HG03378 (cell line): ENCODE data around the gene EEF1A1.
"Not testable (repeated sequence)": the region's sequence is repeated elsewhere in the genome, so short reads cannot be mapped to it uniquely, and the experiment has no call there.

Experiments used
- ATAC-seq: cut with Tn5 transposase; IDR thresholded peaks from one replicate; pipeline ENCODE4 v1.9.1; 2021; ENCODE audit warnings: mild to moderate bottlenecking, moderate library complexity; ENCODE audit not compliant: unreplicated experiment

EEF1A1 gene

DNA sequence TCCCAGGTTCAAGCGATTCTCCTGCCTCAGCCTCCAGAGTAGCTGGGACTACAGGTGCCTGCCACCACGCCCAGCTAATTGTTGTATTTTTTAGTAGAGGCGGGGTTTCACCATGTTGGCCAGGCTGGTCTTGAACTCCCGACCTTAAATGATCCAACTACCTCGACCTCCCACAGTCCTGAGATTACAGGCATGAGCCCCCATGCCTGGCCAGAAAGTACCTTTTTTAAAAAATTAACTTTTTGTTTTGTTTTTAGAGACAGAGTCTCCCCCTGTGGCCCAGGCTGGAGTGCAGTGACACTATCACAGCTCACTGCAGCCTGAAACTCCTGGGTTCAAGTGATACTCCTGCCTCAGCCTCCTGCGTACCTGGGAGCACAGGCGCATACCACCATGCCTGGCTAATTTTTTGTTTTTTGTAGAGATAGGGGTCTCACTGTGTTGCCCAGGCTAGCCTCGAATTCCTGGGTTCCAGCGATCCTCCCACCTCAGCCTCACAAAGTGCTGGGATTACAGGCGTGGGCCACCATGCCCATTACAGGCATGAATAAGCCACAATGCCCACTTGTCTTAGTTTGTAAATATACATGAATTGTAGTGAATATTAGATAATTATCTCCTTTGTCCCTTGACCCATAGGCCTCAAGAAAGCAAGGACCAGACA is 17.4 kb upstream of the EEF1A1 start:
- peak; percentile 28 for ATAC-seq

DNA sequence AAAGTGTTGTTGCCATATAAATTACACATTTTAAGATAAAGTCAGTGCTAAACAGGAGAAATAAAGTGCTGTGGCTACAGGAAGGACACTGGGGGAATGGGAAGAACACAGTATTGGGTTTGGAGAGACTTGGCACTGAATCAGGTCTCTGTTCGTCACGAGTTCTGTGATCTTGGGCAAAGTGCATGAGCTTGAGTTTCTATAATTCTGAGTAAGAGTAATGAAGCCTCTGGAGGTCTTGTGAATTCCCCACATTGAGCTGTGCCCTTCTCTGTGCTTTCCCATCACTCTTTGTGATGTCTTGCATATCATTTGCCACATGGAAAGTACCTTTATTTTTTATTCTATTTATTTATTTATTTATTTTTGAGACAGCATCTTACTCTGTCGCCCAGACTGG is 16.8 kb upstream of the EEF1A1 start:
- ATAC-seq = peak; percentile 73

DNA sequence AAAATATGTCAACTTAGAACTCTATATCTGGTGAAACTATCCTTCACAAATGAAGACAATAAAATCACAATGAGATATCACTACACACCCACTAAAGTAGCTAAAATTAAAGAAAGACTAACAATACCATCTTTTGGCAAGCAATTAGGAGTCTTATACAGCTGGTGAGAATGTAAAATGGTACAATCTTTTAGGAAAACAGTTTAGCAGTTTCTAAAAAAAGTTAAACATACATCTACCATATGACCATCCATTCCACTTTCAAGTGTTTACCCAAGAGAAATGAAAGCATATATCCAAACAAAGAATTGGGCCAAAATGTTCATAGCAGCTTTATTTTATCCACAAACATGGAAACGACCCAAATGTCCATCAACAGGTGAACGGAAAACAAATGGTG is 13.8 kb upstream of the EEF1A1 start:
- no peak for ATAC-seq

DNA sequence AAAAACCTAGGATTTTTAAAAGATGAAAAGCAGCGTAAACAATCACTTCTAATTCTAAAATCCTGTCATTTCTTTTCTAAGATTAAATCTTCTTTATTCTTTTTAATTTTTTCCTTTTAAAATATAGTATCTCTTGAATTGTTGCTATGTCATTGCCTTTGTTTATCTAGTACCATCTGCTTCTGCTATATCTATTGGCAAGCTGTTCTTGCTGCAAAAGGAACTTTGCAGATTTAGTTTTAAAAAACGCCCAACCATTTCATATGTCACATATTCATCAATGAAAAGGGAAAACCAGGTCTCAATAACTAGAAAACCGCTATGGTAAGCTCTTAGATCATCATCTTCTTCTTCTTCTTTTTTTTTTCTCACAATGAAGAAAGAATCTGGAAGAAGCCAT is 11.5 kb upstream of the EEF1A1 start:
- ATAC-seq = no peak

DNA sequence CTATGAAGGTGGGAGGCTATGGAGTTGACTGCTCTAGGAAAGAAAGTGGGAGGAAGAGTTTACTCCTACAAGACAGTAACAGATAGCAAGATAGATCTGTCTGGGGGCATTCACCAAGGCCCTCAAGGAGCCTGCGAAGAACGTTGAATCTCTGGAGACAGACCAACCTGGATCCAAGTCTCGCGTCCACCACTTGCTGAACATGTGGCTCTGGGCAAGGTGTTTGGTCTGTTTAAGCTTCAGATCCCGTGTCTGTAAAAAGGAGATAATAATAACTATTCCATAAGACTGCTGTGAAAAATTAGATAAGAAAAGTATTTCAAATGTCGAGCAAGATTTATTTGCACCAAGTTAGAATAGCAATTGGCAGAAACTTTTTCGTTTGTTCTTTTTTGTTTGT is 8.1 kb upstream of the EEF1A1 start:
- no peak for ATAC-seq

DNA sequence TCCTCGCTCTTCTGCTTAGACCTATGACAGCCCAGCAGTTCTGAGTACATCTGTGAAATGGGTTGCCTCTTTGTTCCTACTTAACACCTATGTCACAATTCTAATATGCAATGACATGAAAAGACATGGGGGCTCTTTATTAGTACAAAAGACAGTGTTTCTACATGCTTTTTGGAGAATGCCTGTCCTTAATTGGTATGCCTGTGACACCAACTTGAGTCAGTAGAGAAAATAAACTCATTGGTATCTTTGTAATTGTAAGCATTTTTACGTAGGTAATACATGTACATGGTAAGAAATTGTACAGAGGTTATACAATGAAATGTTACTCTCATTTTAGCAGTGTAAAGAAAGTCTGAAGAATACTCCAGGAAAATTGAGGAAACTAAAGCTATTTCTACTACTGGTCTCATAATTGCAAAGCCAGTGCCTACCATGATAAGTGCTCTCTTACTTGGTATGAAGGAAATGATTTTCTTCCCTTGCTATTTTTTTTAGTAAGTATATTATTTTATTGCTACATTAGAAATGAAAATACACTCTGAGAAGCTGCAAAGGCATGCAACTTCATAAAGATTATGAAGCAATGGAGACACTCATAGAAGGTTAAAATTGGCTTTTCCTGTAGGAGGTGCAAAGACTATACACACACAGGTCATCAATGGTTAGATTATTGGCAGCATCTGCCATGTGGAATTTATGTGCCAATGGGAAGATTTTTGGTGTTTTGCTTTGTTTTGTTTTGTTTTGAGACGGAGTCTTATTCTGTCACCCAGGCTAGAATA is 4.9 kb upstream of the EEF1A1 start:
- no peak for ATAC-seq

DNA sequence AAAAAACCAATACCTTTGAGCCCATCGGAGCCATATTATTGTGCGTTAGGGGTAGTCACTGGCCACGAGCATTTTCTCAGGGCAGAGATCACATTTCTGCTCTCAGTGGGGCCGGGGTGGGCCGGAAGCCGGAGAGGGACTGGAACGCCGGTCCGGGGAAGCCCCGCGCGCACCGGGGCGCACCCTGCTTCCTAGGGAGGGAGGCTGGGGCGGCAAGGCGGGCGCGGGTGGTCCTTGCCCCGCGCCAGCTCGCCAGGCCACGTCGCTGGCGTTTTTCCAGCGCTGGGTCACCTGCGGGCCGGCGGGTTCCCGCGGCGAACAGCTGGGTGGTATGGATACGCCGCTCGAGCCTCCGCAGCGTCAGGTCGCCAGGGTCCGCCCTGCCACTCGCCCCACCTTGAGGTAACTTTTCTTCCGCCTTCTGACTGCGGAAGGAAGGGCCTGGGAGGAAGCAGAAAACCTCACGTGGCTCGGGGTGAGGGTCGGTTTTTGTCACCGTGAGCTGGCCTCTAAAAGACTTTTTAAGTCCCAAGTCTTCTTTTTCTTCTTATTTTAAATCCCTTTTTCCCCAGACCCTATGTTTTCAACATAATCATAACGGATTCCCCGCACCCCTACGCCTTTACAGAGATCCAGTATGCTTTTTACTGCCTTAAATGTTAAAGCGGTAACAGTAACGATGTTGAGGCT is 2.7 kb upstream of the EEF1A1 start:
- peak; percentile 46 for ATAC-seq

DNA sequence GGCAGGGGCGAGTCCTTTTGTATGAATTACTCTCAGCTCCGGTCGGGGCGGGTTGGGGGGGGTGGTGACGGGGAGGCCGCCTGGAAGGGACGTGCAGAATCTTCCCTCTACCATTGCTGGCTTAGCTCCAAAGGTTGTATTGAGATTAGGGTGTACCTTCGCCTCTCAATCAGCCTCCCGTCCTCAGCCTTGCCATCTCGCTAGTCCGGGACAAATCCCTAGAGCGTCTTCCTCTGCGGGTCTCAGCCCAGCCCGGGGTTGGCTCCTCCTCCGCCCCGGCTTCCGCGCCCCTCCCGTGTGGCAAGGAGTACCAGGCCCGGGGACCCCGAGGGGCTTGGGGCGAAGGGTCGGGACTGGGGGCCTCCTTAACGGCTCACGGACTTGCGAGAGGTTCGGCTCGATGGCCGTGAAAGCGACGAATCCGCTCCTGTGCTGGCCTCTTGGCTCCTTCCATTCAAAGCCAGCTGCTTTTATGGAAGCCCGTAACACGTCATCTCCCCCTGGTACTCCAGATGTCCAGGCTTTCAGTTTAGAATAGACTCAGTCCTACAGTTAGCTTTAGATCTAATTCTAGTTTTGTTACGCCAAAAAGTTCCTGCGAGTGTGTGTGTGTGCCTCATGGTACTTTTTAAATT is 636 bp upstream of the EEF1A1 start:
- ATAC-seq = peak; percentile 32

DNA sequence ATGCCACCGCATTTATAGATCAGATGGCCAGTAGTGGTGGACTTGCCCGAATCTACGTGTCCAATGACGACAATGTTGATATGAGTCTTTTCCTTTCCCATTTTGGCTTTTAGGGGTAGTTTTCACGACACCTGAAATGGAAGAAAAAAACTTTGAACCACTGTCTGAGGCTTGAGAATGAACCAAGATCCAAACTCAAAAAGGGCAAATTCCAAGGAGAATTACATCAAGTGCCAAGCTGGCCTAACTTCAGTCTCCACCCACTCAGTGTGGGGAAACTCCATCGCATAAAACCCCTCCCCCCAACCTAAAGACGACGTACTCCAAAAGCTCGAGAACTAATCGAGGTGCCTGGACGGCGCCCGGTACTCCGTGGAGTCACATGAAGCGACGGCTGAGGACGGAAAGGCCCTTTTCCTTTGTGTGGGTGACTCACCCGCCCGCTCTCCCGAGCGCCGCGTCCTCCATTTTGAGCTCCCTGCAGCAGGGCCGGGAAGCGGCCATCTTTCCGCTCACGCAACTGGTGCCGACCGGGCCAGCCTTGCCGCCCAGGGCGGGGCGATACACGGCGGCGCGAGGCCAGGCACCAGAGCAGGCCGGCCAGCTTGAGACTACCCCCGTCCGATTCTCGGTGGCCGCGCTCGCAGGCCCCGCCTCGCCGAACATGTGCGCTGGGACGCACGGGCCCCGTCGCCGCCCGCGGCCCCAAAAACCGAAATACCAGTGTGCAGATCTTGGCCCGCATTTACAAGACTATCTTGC is 725 bp downstream of the EEF1A1 start:
- ATAC-seq = no peak

DNA sequence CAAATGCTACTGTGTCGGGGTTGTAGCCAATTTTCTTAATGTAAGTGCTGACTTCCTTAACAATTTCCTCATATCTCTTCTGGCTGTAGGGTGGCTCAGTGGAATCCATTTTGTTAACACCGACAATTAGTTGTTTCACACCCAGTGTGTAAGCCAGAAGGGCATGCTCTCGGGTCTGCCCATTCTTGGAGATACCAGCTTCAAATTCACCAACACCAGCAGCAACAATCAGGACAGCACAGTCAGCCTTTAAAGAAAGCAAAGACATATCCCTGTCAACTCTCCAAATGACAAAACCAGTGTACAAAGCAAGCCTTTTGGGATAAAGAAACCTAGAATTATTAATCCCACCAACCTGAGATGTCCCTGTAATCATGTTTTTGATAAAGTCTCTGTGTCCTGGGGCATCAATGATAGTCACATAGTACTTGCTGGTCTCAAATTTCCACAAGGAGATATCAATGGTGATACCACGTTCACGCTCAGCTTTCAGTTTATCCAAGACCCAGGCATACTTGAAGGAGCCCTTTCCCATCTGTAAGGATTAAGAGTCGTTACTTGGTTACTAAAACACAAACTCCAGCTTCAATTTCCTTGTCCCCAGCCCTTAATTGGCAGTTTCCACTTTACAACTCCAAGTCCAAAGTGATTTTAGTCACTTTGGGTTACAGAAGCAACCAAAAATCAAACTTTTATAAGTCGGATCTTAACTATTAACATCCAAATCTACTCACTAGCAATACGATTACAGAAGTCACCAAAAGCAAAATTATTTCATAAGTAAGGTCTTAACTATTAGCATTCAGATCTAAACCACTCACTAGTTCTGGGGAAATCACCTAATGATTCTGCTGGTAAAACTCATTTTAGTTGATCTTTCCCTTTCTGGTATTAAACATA is 1.6 kb downstream of the EEF1A1 start:
- ATAC-seq = not testable (repeated sequence)

DNA sequence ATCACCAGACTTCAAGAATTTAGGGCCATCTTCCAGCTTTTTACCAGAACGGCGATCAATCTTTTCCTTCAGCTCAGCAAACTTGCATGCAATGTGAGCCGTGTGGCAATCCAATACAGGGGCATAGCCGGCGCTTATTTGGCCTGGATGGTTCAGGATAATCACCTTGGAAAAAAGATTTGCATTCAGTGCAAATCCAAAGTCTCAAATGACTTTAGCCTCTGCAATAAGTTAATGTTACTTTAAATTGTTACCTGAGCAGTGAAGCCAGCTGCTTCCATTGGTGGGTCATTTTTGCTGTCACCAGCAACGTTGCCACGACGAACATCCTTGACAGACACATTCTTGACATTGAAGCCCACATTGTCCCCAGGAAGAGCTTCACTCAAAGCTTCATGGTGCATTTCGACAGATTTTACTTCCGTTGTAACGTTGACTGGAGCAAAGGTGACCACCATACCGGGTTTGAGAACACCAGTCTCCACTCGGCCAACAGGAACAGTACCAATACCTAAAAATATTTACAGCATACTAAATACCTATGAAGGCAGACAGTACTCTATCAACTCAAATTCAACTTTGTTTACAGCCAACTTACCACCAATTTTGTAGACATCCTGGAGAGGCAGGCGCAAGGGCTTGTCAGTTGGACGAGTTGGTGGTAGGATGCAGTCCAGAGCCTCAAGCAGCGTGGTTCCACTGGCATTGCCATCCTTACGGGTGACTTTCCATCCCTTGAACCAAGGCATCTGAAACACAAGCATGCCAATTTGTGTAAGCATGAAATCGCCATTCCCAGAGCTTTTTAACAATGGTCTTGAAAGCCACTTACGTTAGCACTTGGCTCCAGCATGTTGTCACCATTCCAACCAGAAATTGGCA is 2.5 kb downstream of the EEF1A1 start:
- not testable (repeated sequence) for ATAC-seq

DNA sequence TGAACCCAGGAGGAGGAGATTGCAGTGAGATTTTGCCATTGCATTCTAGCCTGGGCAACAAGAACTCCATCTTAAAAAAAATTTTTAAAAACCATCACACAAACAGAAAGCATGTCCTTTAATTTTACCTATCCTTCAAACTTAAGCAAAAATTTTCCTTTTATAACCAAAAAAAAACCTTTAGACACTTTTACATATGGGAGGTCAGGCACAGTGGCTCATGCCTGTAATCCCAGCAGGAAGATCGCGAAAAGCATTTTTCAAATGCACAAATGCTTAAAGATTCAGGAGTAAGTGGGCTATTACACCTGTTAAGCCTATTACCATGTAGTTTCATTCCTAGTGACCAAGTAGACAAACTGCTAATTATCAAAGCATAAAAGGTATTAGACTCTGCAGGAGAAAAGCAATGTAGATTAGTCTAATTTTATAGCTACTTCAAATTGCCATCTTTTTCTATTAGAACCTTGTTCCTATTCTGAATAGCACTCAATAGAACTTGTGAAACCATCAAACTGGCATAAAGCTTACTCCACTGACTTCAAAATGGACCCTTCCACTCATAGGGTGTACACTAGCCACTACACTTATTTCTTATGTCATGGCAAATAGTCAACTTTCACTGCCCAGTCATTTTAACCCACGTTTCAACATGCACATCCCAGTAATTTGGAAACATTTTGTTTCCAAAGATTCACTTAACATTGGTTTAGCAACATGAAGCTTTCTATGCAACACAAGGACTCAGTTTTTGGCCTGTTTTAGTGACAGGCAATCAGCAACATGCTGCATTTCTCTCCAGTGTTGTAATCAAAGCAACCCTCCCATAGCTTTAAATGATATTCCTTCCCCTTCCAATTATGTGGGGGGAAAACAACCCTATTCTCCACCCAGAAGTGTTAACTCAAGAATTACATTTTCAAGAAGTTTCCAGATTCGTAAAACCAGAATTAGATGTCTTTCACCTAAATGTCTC is 4.0 kb downstream of the EEF1A1 start:
- ATAC-seq = no peak

DNA sequence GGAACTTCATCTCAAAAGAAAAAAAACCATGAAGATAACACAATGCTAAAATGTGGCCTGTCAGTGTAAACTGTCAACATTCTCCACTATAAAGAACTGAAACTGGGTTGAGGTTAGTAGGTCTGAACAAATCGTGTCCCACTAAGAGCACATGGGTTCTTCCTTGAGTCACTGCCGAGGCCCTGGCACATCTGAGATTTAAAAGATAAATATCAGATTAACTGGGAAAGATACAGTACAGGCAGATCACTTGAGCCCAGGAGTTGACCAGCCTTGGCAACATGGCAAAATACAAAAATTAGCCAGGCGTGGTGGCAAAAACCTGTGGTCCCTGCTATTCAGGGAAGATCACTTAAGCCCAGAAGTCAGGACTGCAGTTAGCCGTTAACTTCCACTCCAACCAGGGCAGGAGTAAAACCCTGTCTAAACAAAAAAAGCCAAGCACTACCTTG is 5.6 kb downstream of the EEF1A1 start:
- ATAC-seq = peak; percentile 32

DNA sequence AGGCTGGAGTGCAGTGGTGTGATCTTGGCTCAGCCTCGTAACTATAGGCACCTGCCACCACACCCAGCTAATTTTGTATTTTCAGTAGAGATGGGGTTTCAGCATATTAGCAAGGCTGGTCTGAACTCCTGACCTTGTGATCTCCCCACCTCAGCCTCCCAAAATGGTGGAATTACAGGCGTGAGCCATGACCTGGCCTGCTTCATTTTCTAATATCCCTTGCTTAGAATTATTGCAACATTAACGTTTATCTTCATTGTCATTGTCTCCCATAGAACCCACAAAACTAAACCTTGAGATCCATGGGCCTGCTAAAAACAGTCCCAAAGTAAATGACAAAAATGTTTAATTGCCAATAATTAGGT is 6.1 kb downstream of the EEF1A1 start:
- ATAC-seq = no peak

DNA sequence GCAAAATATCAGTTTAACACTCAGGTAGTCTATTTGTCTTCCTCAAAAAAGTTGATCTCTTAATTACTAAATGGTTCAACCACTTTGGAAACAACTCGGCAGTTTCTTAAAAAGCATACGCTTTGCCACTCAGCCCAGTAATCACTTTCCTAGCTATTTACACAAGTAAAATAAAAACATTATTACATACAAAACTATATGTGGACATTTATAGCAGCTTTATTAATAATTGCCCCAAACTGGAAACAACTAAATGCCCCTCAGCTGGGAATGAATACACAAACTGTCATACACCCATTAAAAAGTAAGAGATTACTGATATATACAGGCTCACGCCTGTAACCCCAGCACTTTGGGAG is 7.4 kb downstream of the EEF1A1 start:
- ATAC-seq = no peak

DNA sequence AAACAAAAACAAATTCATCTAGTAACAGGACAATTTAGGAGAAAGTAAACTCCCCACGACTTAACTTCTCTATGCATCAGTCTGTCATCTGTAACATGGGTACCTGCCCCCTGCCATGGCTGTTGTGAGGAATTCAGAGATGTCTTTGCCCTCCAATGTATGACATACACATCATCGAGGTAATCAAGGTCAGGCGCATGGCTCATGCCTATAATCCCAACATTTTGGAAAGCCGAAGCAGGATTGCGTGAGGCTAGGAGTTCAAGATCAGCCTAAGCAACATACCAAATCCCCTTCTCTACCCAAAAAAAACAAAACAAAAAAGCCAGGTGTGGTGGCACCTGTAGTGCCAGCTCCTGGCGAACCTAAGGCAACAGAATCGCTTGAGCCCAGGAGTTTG is 9.0 kb downstream of the EEF1A1 start:
- no peak for ATAC-seq

DNA sequence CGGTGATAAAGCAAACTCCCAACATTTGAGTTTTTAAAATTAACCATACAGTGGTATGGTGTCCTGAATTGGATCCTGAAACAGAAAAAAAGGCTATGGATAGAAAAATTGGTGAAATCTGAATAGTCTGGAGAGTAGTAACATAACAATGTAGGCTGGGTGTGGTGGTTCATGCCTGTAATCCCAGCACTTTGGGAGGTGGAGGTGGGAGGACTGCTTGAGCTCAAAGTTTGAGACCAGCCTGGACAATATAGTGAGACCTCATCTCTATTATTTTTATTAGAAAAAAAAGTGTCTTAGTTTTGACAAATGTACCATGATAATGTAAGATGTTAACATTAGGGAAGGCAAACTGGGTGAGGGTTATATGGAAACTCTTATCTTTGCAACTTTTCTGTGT is 11.0 kb downstream of the EEF1A1 start:
- no peak for ATAC-seq

DNA sequence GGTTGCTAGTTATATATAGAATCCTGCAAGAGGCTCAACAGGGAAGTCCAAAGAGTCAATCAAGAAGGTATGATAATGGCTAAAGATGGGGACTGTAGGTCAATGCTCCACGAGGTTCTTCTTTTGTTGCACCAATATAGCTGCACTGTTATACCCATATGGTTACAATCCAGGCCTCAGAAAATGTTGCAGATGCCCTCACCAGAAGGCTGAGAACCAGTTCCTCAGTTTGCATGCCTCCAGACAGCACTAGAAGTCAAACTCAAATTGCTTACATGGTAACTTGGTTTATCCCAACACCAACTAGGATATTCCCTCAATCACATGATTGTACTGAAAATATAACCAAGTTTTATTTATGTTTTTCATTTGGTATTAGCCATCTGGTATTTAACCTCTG is 12.1 kb downstream of the EEF1A1 start:
- ATAC-seq = no peak
